ENCODE data around the gene PLPPR1. TPM values are rescaled to one million over a fixed set of nuclear protein-coding genes. Genes with fewer than 3 reads are reported as not detected.

The PLPPR1 gene
- total RNA-seq, 1 donor, result not detected

GRCh38 chr9:101092922-101093321 lies 64.4 kb downstream of the PLPPR1 start:
- TF ChIP-seq CTCF (IDR thresholded peaks at IDR 0.05; ENCODE audit: insufficient read depth, low read length), result no peak
- no peak overlapping the region for H3K4me3 ChIP-seq (ENCODE audit: low read depth, low read length)
- no peak for DNase-seq (ENCODE audit: low read depth)

- TF ChIP-seq CTCF (IDR thresholded peaks at IDR 0.05; ENCODE audit: insufficient read depth, low read length), result no peak
- H3K4me3 ChIP-seq (ENCODE audit: low read depth, low read length), result no peak overlapping the region
- peak; percentile 16 for DNase-seq (ENCODE audit: low read depth)
Observed at GRCh38 chr9:101093620-101094019, 65.1 kb downstream of the PLPPR1 start.

- no peak for TF ChIP-seq CTCF (IDR thresholded peaks at IDR 0.05; ENCODE audit: insufficient read depth, low read length)
- no peak overlapping the region for H3K4me3 ChIP-seq (ENCODE audit: low read depth, low read length)
- DNase-seq (ENCODE audit: low read depth), result no peak
Observed at GRCh38 chr9:101094686-101095085, 66.2 kb downstream of the PLPPR1 start.

DNA sequence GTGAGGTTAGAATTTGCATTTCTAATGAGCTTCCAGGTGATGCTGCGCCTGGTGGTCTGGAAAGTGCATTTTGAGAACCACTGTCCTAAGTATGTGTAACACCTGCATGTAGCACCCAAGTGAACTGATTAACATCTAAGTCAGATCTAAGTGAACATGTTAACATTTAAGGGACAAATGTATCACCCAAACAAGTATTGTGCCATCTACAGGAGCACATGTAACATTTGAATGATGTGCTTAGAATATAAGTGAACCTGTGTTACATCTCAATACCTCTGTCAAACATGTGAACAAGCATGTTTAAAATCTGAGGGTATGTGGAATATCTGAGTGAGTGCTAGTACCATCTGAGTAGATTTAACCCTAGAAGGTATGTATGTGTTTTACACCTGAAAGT lies 68.7 kb downstream of the PLPPR1 start:
- no peak for TF ChIP-seq CTCF (IDR thresholded peaks at IDR 0.05; ENCODE audit: insufficient read depth, low read length)
- no peak overlapping the region for H3K4me3 ChIP-seq (ENCODE audit: low read depth, low read length)
- DNase-seq (ENCODE audit: low read depth), result no peak

- no peak for DNase-seq (ENCODE audit: low read depth)
- H3K4me3 ChIP-seq (ENCODE audit: low read depth, low read length), result no peak overlapping the region
- no peak for TF ChIP-seq CTCF (IDR thresholded peaks at IDR 0.05; ENCODE audit: insufficient read depth, low read length)
Observed at GRCh38 chr9:101098392-101098791, 69.9 kb downstream of the PLPPR1 start.

GRCh38 chr9:101114317-101114716 lies 85.8 kb downstream of the PLPPR1 start:
- DNase-seq (ENCODE audit: low read depth), result no peak
- no peak for TF ChIP-seq CTCF (IDR thresholded peaks at IDR 0.05; ENCODE audit: insufficient read depth, low read length)
- H3K4me3 ChIP-seq (ENCODE audit: low read depth, low read length), result no peak overlapping the region

DNA sequence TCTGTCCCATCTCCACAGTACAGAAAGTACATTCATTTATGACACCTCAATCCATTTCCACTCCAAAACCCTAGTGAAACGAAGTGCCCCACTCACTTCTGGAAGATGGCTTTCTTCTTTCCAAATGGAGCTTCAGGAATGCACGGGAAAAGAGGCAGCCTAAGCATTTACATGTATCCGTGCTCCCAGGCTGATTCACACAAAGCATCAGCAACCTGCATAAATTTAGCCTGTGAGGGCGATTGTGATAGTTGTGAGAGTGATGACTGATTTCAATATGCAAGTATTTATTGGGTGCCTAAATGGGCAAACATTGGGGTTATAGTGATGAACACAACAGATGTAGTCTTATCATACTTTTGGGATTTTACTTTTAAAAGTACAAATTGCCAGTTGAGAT lies 86.6 kb downstream of the PLPPR1 start:
- no peak for DNase-seq (ENCODE audit: low read depth)
- H3K4me3 ChIP-seq (ENCODE audit: low read depth, low read length), result no peak overlapping the region
- TF ChIP-seq CTCF (IDR thresholded peaks at IDR 0.05; ENCODE audit: insufficient read depth, low read length), result no peak
